ENCODE measurements around the gene HSPB6. TPM values are rescaled to one million over a fixed set of nuclear protein-coding genes. Genes with fewer than 3 reads are reported as not detected.

Gene HSPB6
- polyA plus RNA-seq, 2 of the 4 experiments (the other 2 are of a cell fraction) = 0.16 to 0.26 TPM

GRCh38 chr19:35791814-35792279 lies 35.0 kb upstream of the HSPB6 start:
- Histone ChIP-seq H3K4me2 (no peak overlapping the region), H3K27ac (no peak overlapping the region), H3K9me3 (no peaks in the 10 kb centered on the region), H3K4me1 (peaks cover 8% of the 10 kb centered on the region), H3K4me3 (no peak overlapping the region)
- DNase-seq (ENCODE audit: low read depth in 1 of 2, low spot score in 1 of 2) = no peak
- ATAC-seq = no peak
- FAIRE-seq = no peak
- WGBS (ENCODE audit: missing lambda C conversion rate) = 84% methylated on average over 9 of the region's 9 CpGs
- CTCF ChIA-PET = interaction anchor here (0.9 to 2.2 kb wide), 4 partner anchors 9 to 43 kb away, joined by 3 to 9 read pairs (median 6); no protein-coding TSS in a partner anchor
- TF ChIP-seq HDAC2 (IDR thresholded peaks at IDR 0.05) = no peak
- TF ChIP-seq BHLHE40 (IDR thresholded peaks at IDR 0.05; ENCODE audit: low read depth, low read length) = no peak
- TF ChIP-seq NFE2L2 (conservative IDR thresholded peaks at IDR 0.05; ENCODE audit: low read length) = no peak
- no peak for TF ChIP-seq RCOR1 (IDR thresholded peaks at IDR 0.05; ENCODE audit: low read depth, low read length)
- TF ChIP-seq GATA3 (IDR thresholded peaks at IDR 0.05; ENCODE audit: borderline replicate concordance) = no peak
- TF ChIP-seq BCL3 (IDR thresholded peaks at IDR 0.05) = no peak
- no peak for TF ChIP-seq RNF2 (IDR thresholded peaks at IDR 0.05; ENCODE audit: borderline replicate concordance, low read depth)
- no peak for TF ChIP-seq MAX (IDR thresholded peaks at IDR 0.05)
- TF ChIP-seq FOXS1 (CRISPR knock-in tag; IDR thresholded peaks at IDR 0.05) = no peak
- no peak for TF ChIP-seq JUNB (IDR thresholded peaks at IDR 0.05)
- no peak for TF ChIP-seq HES2 (IDR thresholded peaks at IDR 0.05)
- no peak for TF ChIP-seq TP53 (CRISPR knock-in tag; IDR thresholded peaks at IDR 0.05)
- TF ChIP-seq NPAS2 (CRISPR knock-in tag; IDR thresholded peaks at IDR 0.05; ENCODE audit: borderline replicate concordance) = no peak
- no peak for TF ChIP-seq RARB (CRISPR knock-in tag; IDR thresholded peaks at IDR 0.05)
- POLR2A ChIA-PET = no interaction called here

DNA sequence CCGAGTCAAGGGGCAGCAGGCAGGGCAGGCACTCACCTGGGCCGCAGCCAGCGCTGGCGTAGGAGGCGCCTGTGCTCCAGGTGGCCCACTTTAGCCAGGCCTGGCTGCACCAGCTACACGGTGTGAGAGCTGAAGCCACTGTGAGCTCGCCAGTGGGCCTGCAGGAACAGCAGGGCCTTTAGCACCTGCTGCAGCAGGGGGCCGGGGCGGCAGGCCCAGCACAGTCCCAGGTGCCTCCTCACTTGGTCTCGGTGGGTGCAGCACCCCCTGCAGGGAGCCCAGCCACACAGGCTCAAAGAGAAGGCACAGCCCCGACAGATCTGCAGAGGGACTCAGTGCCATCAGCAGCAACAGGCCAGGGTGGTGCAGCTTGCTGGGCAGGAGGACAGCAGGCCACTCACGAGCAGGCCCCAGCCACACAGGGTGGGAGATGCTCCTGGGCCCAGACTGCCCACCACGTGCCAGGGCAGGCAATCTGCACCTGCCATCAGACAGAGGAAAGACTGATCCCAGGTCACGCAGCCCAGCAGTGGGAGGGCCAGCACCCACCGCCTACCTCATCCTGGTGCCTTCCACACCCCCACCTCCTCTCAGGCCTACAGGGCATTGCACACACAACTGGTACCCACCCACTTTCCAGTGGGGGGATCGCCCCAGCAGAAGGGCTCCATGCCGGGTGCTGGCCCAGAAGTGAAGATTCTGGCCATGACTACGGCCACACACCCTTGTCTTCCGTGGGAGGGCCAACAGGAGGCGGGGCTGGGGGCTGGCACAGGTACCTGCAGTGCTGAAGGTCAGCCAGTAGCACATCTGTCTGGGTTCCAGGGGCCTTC lies 34.4 kb upstream of the HSPB6 start:
- 63% methylated on average over 20 of the region's 20 CpGs for WGBS (ENCODE audit: missing lambda C conversion rate)
- no peak overlapping the region for H3K4me3 ChIP-seq
- FAIRE-seq (no peak), DNase-seq (ENCODE audit: low read depth in 1 of 2, low spot score in 1 of 2) (peak in 1 of 2 experiments; percentile 38), ATAC-seq (peak; percentile 28 to 71; a peak in 4 of 6 replicates)
- H3K4me2 ChIP-seq = no peak overlapping the region
- TF ChIP-seq CTCF (IDR thresholded peaks at IDR 0.05) (peak; percentile 24; the same call in 2 of the 3 replicates), MAZ (IDR thresholded peaks at IDR 0.05; ENCODE audit: borderline replicate concordance, low read depth, low read length) (no peak)
- H3K27ac ChIP-seq = no peak overlapping the region
- ChIA-PET POLR2A (no interaction called here), CTCF (interaction anchor here (0.9 to 5.9 kb wide), 10 partner anchors 9 to 140 kb away, joined by 3 to 23 read pairs (median 5); partner anchors contain the start of gene KIRREL2)
- H3K4me1 ChIP-seq = peaks cover 8% of the 10 kb centered on the region
- H3K9me3 ChIP-seq = no peaks in the 10 kb centered on the region

- POLR2A ChIA-PET = no interaction called here
- Histone ChIP-seq H3K4me1 (peaks cover 8% of the 10 kb centered on the region), H3K4me2 (no peak overlapping the region), H3K9me3 (no peaks in the 10 kb centered on the region), H3K4me3 (no peak overlapping the region), H3K27ac (no peak overlapping the region)
- CTCF ChIA-PET = interaction anchor here (0.6 to 5.9 kb wide), 15 partner anchors 8 to 141 kb away, joined by 3 to 23 read pairs (median 4); partner anchors contain the start of gene KIRREL2
- WGBS (ENCODE audit: missing lambda C conversion rate) = 81% methylated on average over 13 of the region's 19 CpGs
- DNase-seq (ENCODE audit: low read depth in 1 of 2, low spot score in 1 of 2) (no peak), ATAC-seq (peak in 1 of 2 experiments; percentile 3; a peak in 2 of 6 replicates), FAIRE-seq (no peak)
- TF ChIP-seq ZC3H11A (IDR thresholded peaks at IDR 0.05) (no peak), HDAC2 (IDR thresholded peaks at IDR 0.05) (no peak), RARB (CRISPR knock-in tag; IDR thresholded peaks at IDR 0.05) (no peak), EHMT2 (IDR thresholded peaks at IDR 0.05; ENCODE audit: low read depth) (no peak), EP300 (IDR thresholded peaks at IDR 0.05) (no peak), CBX8 (IDR thresholded peaks at IDR 0.05) (no peak), PHF8 (IDR thresholded peaks at IDR 0.05; ENCODE audit: borderline replicate concordance, low read depth) (no peak), MYC (IDR thresholded peaks at IDR 0.05; ENCODE audit: borderline replicate concordance, low read length) (no peak), NFE2L2 (conservative IDR thresholded peaks at IDR 0.05; ENCODE audit: low read length) (no peak), CEBPB (IDR thresholded peaks at IDR 0.05) (no peak), MAZ (IDR thresholded peaks at IDR 0.05; ENCODE audit: borderline replicate concordance, low read depth, low read length) (no peak), JUNB (IDR thresholded peaks at IDR 0.05) (no peak)
- TF ChIP-seq, protein P1, sequence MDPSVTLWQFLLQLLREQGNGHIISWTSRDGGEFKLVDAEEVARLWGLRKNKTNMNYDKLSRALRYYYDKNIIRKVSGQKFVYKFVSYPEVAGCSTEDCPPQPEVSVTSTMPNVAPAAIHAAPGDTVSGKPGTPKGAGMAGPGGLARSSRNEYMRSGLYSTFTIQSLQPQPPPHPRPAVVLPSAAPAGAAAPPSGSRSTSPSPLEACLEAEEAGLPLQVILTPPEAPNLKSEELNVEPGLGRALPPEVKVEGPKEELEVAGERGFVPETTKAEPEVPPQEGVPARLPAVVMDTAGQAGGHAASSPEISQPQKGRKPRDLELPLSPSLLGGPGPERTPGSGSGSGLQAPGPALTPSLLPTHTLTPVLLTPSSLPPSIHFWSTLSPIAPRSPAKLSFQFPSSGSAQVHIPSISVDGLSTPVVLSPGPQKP (IDR thresholded peaks at IDR 0.05; ENCODE audit: low read depth, low read length) = no peak
- TF ChIP-seq, protein P2, sequence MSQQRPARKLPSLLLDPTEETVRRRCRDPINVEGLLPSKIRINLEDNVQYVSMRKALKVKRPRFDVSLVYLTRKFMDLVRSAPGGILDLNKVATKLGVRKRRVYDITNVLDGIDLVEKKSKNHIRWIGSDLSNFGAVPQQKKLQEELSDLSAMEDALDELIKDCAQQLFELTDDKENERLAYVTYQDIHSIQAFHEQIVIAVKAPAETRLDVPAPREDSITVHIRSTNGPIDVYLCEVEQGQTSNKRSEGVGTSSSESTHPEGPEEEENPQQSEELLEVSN (IDR thresholded peaks at IDR 0.05; ENCODE audit: borderline replicate concordance, low read depth) = no peak
Observed at GRCh38 chr19:35789978-35790944, 33.4 kb upstream of the HSPB6 start.

Data from A549 (cell line).